ENCODE measurements around the gene SYNC.
"Not testable (repeated sequence)": the region's sequence is repeated elsewhere in the genome, so short reads cannot be mapped to it uniquely, and the experiment has no call there.

Gene SYNC

DNA sequence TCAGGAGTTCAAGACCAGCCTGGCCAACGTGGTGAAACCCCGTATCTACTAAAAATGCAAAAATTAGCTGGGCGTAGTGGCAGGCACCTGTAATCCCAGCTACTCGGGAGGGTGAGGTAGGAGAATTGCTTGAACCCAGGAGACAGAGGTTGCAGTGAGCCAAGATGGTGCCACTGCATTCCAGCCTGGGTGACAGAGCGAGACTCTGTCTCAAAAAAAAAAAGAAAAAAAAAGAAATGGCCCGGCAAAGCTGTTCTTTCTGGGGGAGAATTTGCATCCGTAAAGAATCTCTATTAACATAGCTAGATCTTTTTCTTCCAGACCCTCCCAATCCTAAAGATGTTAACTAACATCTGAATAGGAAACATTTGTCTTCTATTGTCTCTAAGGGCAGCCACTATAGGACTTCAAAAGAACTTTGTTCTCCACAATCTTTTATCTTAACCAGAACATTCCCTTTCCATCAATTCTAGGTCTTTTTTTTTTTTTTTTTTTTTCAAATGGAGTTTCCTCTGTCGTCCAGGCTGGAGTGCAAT, 60.2 kb downstream of the SYNC start:
- not testable (repeated sequence) for DNase-seq (ENCODE audit: low spot score)

GRCh38 chr1:32639489-32640075, 63.0 kb downstream of the SYNC start:
- no peak for DNase-seq (ENCODE audit: low spot score)

DNA sequence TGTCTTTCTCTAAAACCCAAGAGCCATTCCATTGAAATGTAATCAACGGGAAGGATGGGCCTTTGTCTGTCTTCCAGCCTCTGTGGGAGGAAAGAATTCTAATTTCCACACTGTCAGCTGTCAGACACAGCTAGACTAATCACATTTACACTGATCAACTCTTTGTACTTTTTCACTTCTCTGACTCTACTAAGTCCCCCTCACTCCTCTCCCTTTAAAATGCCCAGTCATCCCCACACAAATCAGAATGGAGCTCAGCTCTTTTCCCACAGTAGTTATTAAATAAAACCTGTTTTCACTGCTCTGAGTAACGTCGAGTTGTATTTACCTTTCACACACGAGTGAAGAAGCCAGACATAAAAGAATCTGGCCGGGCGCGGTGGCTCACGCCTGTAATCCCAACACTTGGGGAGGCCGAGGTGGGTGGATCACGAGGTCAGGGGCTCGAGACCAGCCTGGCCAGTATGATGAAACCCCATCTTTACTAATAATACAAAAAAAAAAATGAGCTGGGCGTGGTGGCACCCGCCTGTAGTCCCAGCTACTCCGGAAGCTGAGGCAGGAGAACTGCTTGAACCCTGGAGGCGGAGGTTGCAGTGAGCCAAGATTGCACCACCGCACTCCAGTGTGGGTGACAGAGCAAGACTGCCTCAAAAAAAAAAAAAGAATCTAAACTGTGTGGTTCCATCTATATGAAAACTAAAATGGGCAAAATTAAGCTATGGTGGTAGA, 65.5 kb downstream of the SYNC start:
- DNase-seq (ENCODE audit: low spot score), result no peak

DNA sequence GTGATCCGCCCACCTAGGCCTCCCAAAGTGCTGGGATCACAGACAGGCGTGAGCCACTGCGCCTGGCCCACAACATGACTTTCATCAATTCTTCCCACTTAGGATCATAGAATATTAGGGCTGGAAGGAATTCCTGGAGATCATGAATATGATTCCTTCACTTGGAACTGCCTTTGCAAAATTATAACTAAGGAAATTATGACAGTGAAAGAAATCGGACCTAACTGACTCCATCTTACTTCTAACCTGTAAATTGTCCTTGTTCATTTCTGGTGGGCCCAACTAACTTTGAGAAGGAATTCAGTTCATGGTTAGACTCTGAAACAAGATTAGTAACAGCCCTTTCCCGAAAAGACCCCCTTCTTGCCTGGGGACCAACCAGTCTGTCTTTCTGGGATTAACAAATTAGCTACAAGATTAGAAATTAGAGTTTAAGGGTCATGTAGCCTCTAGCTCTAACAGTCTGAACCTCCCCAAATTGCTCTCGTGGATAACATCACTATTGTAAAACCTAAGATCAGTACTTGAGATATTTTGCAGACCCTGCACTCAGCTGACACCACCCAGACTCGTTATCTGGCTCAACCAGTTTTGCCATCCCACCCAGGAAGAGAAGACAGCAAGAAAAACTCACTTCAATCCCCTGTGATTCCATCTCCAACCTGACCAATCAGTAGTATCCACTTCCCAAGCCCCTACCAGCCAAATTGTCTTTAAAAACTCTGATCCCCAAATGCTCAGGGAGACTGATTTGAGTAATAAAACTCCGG, 66.9 kb downstream of the SYNC start:
- DNase-seq (ENCODE audit: low spot score), result no peak

- no peak for DNase-seq (ENCODE audit: low spot score)
Measured at GRCh38 chr1:32632829-32633228, 69.7 kb downstream of the SYNC start.

- DNase-seq (ENCODE audit: low spot score), result not testable (repeated sequence)
Measured at GRCh38 chr1:32630173-32630572, 72.4 kb downstream of the SYNC start.

Measured in HuH-7 (cell line).